H9 (cell line): Measurements from ENCODE around the gene CABP7. TPM values are rescaled to one million over a fixed set of nuclear protein-coding genes. Genes with fewer than 3 reads are reported as not detected.

Experiments
- DNase-seq: peaks from one replicate; pipeline ENCODE4 v3.0.0-alpha.2; 2017
- H2AFZ ChIP-seq: one replicate; pipeline ENCODE4 v1.6.1; 2013; ENCODE audit warnings: mild to moderate bottlenecking, low read length, control low read depth, moderate library complexity
- H2AK5ac ChIP-seq: 2 replicates; pipeline ENCODE4 v1.6.1; 2013; ENCODE audit warnings: low read length, control low read depth, mixed read lengths; ENCODE audit not compliant: insufficient read length
- H2BK120ac ChIP-seq: one replicate; pipeline ENCODE4 v1.6.1; 2013; ENCODE audit warnings: low read depth, mild to moderate bottlenecking, low read length, control low read depth, inconsistent platforms; ENCODE audit not compliant: poor library complexity, severe bottlenecking
- H2BK12ac ChIP-seq: 2 replicates; pipeline ENCODE4 v1.6.1; 2013; ENCODE audit warnings: low read length, control low read depth, mixed read lengths, low read depth; ENCODE audit not compliant: insufficient read length
- H2BK15ac ChIP-seq: 2 replicates; pipeline ENCODE4 v1.6.1; 2013; ENCODE audit warnings: low read depth, low read length, control low read depth
- H2BK20ac ChIP-seq: one replicate; pipeline ENCODE4 v1.6.1; 2013; ENCODE audit warnings: low read depth, mild to moderate bottlenecking, low read length, control low read depth, inconsistent platforms; ENCODE audit not compliant: poor library complexity, severe bottlenecking
- H2BK5ac ChIP-seq: 2 replicates; pipeline ENCODE4 v1.6.1; 2013; ENCODE audit warnings: low read length, control low read depth, mixed read lengths; ENCODE audit not compliant: insufficient read length
- H3K14ac ChIP-seq: 2 replicates; pipeline ENCODE4 v1.6.1; 2013; ENCODE audit warnings: low read length, control low read depth; ENCODE audit not compliant: insufficient read depth
- H3K18ac ChIP-seq: 2 replicates; pipeline ENCODE4 v1.6.1; 2013; ENCODE audit warnings: low read depth, mild to moderate bottlenecking, mixed read lengths, low read length, control low read depth; ENCODE audit not compliant: insufficient read length
- H3K23ac ChIP-seq: 2 replicates; pipeline ENCODE4 v1.6.1; 2013; ENCODE audit warnings: low read length, control low read depth, mixed read lengths, low read depth; ENCODE audit not compliant: insufficient read length
- H3K23me2 ChIP-seq: 2 replicates; pipeline ENCODE4 v1.6.1; 2013; ENCODE audit warnings: low read depth, mild to moderate bottlenecking, mixed read lengths, low read length, control low read depth; ENCODE audit not compliant: insufficient read length, poor library complexity, severe bottlenecking
- H3K27ac ChIP-seq: 2 replicates; pipeline ENCODE4 v1.5.1; 2013; ENCODE audit warnings: low read length, control low read depth, mixed read lengths, low read depth; ENCODE audit not compliant: insufficient read length
- H3K27me3 ChIP-seq: 2 replicates; pipeline ENCODE4 v1.6.1; 2013; ENCODE audit warnings: low read length, control low read depth, inconsistent platforms; ENCODE audit not compliant: insufficient read depth
- H3K4ac ChIP-seq: 2 replicates; pipeline ENCODE4 v1.6.1; 2013; ENCODE audit warnings: low read depth, mild to moderate bottlenecking, control low read depth, inconsistent platforms, low read length, moderate library complexity
- H3K4me1 ChIP-seq: 2 replicates; pipeline ENCODE4 v1.6.1; 2013; ENCODE audit warnings: low read length, control low read depth, inconsistent platforms; ENCODE audit not compliant: insufficient read depth
- H3K4me2 ChIP-seq: 2 replicates; pipeline ENCODE4 v1.6.1; 2013; ENCODE audit warnings: low read length, control low read depth, mixed read lengths; ENCODE audit not compliant: insufficient read length, insufficient read depth
- H3K56ac ChIP-seq: 2 replicates; pipeline ENCODE4 v1.6.1; 2013; ENCODE audit warnings: low read depth, mild to moderate bottlenecking, mixed read lengths, low read length, control low read depth; ENCODE audit not compliant: insufficient read length
- H3K79me1 ChIP-seq: 2 replicates; pipeline ENCODE4 v1.6.1; 2013; ENCODE audit warnings: low read depth, mild to moderate bottlenecking, moderate library complexity, low read length, control low read depth, inconsistent platforms; ENCODE audit not compliant: insufficient read depth, poor library complexity, severe bottlenecking
- H3K79me2 ChIP-seq: 2 replicates; pipeline ENCODE4 v1.6.1; 2013; ENCODE audit warnings: low read length, control low read depth, inconsistent platforms; ENCODE audit not compliant: insufficient read depth
- H3K9ac ChIP-seq: 2 replicates; pipeline ENCODE4 v1.6.1; 2013; ENCODE audit warnings: low read length, control low read depth, mixed read lengths; ENCODE audit not compliant: insufficient read length; ENCODE audit errors: extremely low read depth
- H3K9me3 ChIP-seq: one replicate; pipeline ENCODE4 v1.6.1; 2013; ENCODE audit warnings: low read depth, low read length, inconsistent platforms; ENCODE audit not compliant: control insufficient read depth
- H3T11ph ChIP-seq: one replicate; pipeline ENCODE4 v1.6.1; 2013; ENCODE audit warnings: mild to moderate bottlenecking, low read length, control low read depth, inconsistent platforms
- H4K20me1 ChIP-seq: one replicate; pipeline ENCODE4 v1.6.1; 2013; ENCODE audit not compliant: control insufficient read depth, insufficient read length, insufficient read depth
- H4K5ac ChIP-seq: 2 replicates; pipeline ENCODE4 v1.6.1; 2013; ENCODE audit warnings: low read depth, mild to moderate bottlenecking, mixed read lengths, low read length, control low read depth; ENCODE audit not compliant: insufficient read length
- H4K8ac ChIP-seq: replicated peaks from 2 replicates; pipeline ENCODE4 v1.6.1; 2013; ENCODE audit warnings: low read length, control low read depth, mixed read lengths, low read depth; ENCODE audit not compliant: insufficient read length
- H4K91ac ChIP-seq: 2 replicates; pipeline ENCODE4 v1.6.1; 2013; ENCODE audit warnings: low read depth, mild to moderate bottlenecking, moderate library complexity, mixed read lengths, low read length, control low read depth; ENCODE audit not compliant: insufficient read length
- H3K27ac Mint-ChIP-seq, 3 experiments: 2 replicates in 2 of 3; 3 replicates in 1 of 3; pipeline ENCODE4 v1.8.0; 2020 to 2021; ENCODE audit warnings: mixed read lengths in 3 of 3, mild to moderate bottlenecking in 1 of 3, moderate library complexity in 1 of 3
- H3K27me3 Mint-ChIP-seq: 2 replicates; pipeline ENCODE4 v1.8.0; 2021; ENCODE audit warnings: low read depth, mild to moderate bottlenecking, moderate library complexity, mixed read lengths
- H3K36me3 Mint-ChIP-seq, 3 experiments: 2 replicates in 2 of 3; 3 replicates in 1 of 3; pipeline ENCODE4 v1.8.0; 2020 to 2021; ENCODE audit warnings: low read depth in 3 of 3, mixed read lengths in 3 of 3; ENCODE audit not compliant: insufficient read depth in 1 of 3
- H3K4me1 Mint-ChIP-seq, 2 experiments: 2 replicates each; pipeline ENCODE4 v1.8.0; 2020; ENCODE audit warnings: mixed read lengths in 2 of 2
- H3K4me3 Mint-ChIP-seq, 2 experiments: 2 replicates in 1 of 2; 3 replicates in 1 of 2; pipeline ENCODE4 v1.8.0; 2020 to 2021; ENCODE audit warnings: mild to moderate bottlenecking in 2 of 2, mixed read lengths in 2 of 2, moderate library complexity in 1 of 2
- H3K9me3 Mint-ChIP-seq, 2 experiments: 2 replicates in 1 of 2; 3 replicates in 1 of 2; pipeline ENCODE4 v1.8.0; 2020; ENCODE audit warnings: mild to moderate bottlenecking in 2 of 2, mixed read lengths in 2 of 2, moderate library complexity in 1 of 2
- WGBS: extraction: QIAGEN DNeasy Blood & Tissue Kit; methylation state at CpG from one replicate; pipeline ENCODE4 v1.1.7; 2013; ENCODE audit warnings: missing lambda C conversion rate, low lambda C conversion rate, mixed read lengths; ENCODE audit not compliant: insufficient read length; ENCODE audit errors: extremely low coverage; 5-methylcytosine and 5-hydroxymethylcytosine counted together
- total RNA-seq: library from RNA; stranded (reverse); gene quantifications from 2 replicates; pipeline ENCODE4 v1.2.1, GENCODE V29; 2021
- TF ChIP-seq, protein P1 (sequence below): fragments of 200-600 bp; sonication (generic); conservative IDR thresholded peaks from 3 replicates; pipeline ENCODE4 v1.8.0; 2021; ENCODE audit warnings: antibody characterized with exemption, mild to moderate bottlenecking

CABP7 gene
- total RNA-seq, 1 experiment from 2014 or later, result 0.83 TPM

DNA sequence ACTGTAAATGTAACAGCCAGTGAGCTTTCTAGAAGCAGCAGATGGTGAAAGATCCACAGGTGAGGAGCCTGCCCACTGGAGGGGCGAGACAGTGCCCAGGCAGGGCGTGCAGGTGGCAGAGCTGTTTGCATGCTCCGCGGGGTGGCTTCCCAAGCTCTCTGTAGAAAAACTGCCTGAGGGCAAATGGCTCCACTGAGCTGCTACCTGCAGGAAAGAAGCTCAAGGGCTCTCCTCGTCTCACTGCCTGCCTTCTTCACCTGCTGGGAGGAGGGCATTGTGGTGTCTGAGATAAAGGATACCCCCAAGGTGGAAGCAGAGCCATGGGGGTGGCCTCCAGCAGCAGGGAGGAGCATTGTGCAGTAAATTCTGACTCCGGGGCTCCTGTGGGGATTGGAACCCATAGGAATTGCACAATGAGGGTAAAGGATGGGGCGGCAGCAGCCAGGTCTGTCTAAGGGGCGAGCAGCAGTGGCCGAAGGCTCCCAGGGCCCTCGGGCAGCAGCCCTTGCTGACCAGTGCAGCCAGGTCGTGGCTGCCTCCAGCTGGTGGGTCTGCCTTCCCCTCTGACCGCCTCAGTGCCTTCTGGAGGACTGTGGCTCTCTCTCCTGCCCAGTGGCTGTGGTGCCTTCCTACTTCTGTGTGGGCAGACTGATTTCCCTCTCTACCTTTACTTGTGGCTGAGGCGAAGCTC lies 28.0 kb upstream of the CABP7 start:
- Histone ChIP-seq H3K4me1 (peaks cover 3% of the 10 kb centered on the region; the same call in 1 of the 2 replicates), H2BK20ac (no peak overlapping the region), H3K79me1 (no peaks in the 10 kb centered on the region), H4K8ac (no peak overlapping the region), H4K5ac (no peak overlapping the region), H2AFZ (no peak overlapping the region), H3T11ph (no peak overlapping the region), H4K20me1 (no peaks in the 10 kb centered on the region), H2BK15ac (no peak overlapping the region), H3K4ac (no peak overlapping the region), H4K91ac (no peak overlapping the region), H3K27me3 (no peaks in the 10 kb centered on the region), H3K23me2 (no peaks in the 10 kb centered on the region), H3K23ac (no peak overlapping the region), H3K27ac (no peak overlapping the region), H2BK12ac (no peak overlapping the region), H3K18ac (no peak overlapping the region), H3K9ac (no peak overlapping the region), H3K56ac (no peak overlapping the region), H2BK5ac (no peak overlapping the region), H3K79me2 (no peaks in the 10 kb centered on the region), H3K9me3 (no peaks in the 10 kb centered on the region), H2AK5ac (no peak overlapping the region), H3K4me2 (no peak overlapping the region), H3K14ac (peak overlapping the region; percentile 5; the same call in 1 of the 2 replicates), H2BK120ac (no peak overlapping the region)
- TF ChIP-seq, protein P1, sequence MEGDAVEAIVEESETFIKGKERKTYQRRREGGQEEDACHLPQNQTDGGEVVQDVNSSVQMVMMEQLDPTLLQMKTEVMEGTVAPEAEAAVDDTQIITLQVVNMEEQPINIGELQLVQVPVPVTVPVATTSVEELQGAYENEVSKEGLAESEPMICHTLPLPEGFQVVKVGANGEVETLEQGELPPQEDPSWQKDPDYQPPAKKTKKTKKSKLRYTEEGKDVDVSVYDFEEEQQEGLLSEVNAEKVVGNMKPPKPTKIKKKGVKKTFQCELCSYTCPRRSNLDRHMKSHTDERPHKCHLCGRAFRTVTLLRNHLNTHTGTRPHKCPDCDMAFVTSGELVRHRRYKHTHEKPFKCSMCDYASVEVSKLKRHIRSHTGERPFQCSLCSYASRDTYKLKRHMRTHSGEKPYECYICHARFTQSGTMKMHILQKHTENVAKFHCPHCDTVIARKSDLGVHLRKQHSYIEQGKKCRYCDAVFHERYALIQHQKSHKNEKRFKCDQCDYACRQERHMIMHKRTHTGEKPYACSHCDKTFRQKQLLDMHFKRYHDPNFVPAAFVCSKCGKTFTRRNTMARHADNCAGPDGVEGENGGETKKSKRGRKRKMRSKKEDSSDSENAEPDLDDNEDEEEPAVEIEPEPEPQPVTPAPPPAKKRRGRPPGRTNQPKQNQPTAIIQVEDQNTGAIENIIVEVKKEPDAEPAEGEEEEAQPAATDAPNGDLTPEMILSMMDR, result no peak
- H3K4me3 Mint-ChIP-seq, result peak overlapping the region in 1 of 2 experiments; percentile 10; a peak in 1 of 5 replicates
- H3K27ac Mint-ChIP-seq, result peak overlapping the region in 2 of 3 experiments; percentile 22 to 23; a peak in 2 of 7 replicates
- peaks cover 8 to 24% (median 12%) of the 10 kb centered on the region in 3 experiments; a peak in 6 of 7 replicates for H3K36me3 Mint-ChIP-seq
- peak; percentile 81 for DNase-seq
- WGBS, result no CpG with 5 or more reads among the region's 13 CpGs
- peaks cover 52 to 62% of the 10 kb centered on the region in 2 experiments for H3K4me1 Mint-ChIP-seq
- H3K27me3 Mint-ChIP-seq, result peaks cover 1% of the 10 kb centered on the region; the same call in 1 of the 2 replicates
- no peaks in the 10 kb centered on the region for H3K9me3 Mint-ChIP-seq
